Stimulated activated CD4-positive, alpha-beta T cell treated with anti-CD3 and anti-CD28 coated beads, Interleukin-2, amount 100 ng/mL, for 48 hours (primary cell): Measurements from ENCODE around the gene THOP1.

Experiments
- DNase-seq, 2 donors: peaks; one replicate each; pipeline ENCODE4 v3.0.0-alpha.2; 2020

The THOP1 gene

DNA sequence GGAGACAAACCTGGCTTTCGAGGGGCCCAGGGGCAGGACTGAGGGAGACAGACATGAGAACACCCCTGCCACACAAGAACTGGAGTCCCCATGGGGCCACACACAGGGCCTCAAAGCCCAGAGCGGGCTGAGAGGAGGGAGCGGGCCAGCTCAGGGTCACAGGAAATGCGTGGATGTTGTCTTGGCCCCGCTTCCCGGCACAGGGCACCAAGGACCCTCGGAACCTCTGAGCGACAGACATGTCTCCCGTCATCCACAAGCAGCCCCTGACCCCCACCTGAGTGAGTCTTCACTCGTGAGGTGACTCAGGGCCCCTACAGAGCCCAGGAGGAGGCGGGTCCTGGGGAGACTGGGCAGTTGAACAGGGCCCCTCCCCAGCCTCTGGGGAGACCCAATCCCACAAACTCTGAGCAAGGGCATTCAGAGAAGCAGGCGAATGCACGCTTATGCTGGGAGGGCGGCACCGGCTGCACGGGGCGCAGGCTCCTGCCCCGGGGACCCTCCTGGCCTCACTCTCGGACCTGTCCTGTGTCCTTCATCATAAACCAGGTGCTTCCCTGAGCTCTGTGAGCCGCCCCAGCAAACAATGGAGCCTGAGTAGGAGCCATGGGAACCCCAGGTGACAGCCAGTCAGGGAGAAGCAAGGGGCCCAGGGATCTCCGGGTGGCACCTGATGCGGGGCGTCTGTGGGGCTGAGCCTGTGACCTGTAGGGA lies 22.4 kb upstream of the THOP1 start:
- no peak for DNase-seq

DNA sequence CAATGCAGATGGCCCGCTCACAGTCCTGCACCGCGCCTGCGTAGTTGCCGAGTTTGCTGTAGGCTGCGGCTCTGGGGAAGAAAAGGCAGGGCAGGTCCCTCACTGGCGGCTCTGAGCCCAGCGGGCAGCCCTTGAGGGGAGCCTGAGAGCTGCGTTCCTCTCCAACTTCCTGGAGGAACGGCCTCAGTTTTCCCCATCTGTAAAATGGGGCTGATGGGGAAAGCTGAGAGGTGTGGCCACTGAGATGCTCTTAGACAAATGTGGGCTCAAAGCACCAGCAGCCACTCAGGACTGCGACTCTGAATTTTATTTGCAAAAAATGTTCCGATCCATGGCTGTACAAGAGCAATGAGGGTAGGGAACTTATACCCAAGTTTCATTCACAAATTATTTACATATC lies 21.6 kb upstream of the THOP1 start:
- DNase-seq = no peak

DNA sequence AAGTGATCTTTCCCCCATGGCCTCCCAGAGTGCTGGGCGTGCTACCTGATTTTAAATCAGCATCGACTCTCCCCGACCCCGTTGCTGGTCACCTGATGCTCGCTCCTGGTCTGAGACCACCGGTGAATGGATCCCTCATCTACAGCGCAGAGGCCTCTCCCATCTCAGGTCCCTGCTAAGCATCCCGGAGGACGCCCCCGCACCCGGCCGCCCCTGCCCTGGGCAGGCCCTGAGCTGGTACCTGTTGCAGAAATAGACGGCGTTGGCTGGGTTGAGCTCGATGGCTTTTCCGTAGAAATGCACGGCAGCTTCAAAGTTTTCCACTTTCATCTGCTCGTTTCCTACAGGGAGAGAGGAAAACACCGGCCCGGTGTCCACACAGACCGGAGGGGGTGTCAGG lies 20.4 kb upstream of the THOP1 start:
- no peak for DNase-seq

DNA sequence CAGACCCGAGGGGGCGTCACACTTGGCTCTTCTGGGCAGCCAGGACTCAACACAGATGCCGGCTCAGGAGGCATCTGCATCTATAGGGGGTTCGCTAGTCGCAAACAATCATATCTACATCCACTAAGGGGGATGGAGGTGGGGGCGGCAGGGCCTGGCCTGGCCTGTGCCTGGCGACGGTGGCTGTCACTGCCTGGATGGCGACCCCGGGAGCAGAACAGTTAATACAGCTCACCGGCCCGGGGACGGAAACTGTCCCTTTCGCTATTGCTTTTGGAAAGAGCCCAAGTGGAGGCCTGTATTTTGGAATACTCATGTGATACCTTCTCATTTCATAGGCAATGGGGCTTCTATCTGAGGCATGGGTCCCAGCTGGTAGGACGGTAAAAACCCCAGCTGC lies 19.9 kb upstream of the THOP1 start:
- DNase-seq = no peak

DNA sequence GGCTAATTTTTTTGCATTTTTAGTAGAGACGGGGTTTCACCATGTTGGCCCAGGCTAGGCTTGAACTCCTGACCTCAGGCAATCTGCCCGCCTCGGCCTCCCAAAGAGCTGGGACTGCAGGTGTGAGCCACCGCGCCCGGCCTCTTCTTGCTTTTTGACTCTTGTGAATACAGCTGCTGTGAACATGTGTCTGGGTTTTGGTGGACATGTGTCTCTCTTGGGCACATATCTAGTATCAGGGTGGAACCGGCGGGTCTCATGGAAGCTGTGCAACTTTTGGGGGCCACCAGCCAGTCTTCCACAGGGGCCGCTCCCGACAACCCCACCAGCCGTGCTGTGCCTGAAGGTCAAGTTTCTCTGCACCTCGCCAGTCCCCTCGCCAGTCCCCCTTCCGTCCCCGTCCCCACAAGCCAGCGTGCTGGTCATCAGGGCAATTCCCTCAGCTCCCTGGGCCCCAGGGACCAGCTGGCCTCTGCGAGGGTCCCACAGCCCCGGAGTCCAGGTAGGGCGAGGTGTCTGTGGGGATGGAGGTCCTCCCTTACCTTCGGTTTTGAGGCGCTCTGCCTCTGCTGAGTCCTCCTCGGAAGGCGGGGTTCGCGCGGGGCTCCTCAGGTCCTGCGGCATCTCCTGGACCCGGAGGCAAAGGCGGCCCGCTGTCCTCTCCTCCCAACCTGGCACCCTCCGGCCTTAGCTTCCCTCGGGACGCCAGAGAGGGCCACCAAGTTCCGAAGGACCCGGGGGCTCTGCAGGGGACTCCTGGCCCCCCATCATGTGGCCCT lies 18.5 kb upstream of the THOP1 start:
- no peak for DNase-seq

DNA sequence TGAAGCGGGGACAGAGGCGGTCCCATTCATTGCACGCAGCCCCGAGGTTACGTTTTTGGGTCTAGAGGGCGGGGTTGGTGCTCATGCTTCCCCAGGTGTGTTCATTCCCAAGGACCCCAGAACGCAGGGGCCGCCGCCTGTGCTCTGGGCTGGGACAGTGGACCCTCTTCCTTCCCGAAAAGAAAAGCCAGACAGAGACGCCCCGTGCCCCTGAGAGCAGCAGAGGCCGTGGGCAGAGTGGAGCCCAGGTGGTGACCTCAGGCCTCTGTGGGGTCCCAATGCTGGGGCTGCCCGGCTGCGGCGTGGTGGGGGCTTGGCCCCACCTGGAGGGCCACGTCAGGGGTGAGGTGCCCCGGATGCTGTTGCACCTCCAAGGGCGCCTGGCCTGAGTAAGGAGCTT lies 17.6 kb upstream of the THOP1 start:
- no peak for DNase-seq

DNA sequence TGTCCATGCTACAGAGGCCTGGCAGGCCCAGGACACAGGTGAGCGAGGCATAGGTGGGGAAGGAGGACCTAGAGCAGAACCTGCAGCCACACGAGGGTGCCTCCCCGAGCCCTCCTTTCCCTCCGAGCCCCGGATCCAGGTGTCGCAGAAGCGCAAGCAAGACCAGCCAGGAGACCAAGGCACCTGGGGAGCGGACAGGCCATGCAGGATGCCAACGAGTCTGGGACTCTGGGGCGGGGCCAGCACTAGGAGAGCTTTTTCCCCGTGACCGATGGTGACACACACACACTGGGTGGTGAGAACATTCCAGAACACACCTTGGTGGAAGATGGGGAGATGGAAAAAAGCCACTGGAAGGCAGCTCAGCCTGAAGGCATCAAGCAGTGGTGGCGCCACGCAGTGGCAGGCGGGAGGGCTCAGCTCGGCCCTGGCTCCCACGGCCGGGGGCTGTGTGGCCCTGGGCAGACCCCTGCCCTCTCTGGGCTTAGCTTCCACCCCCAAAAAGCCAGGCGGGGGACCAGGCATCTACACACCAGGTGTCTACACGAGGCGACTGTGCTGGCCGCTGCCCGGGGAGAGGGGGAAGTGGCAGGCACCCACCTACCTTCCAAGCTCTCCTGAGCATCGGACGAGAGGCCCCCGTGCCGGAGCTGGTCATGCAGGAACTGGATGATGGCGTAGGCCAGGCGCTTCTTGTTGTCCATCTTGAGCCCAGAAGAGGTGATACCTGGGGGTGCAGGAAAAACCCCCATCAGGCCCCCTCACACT lies 16.8 kb upstream of the THOP1 start:
- no peak for DNase-seq

DNA sequence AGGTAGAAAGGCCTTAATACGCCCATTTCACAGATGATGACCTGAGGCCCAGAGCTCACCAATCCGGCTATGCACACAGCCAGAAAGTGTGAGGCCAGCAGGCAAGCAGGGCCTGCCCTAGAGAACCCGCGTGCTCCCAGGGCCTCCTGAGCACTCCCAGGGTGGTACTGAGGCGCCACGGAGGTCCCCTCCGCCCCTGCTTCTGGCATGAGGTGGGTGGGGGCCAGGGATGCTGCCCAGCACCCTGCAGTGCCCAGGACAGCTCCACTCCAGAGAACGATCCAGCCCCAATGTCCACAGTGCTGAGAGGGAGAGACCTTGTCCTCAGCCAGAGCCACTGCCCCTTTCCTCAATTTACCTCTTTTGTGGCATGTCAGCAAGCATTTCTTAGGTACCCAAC lies 16.1 kb upstream of the THOP1 start:
- no peak for DNase-seq

DNA sequence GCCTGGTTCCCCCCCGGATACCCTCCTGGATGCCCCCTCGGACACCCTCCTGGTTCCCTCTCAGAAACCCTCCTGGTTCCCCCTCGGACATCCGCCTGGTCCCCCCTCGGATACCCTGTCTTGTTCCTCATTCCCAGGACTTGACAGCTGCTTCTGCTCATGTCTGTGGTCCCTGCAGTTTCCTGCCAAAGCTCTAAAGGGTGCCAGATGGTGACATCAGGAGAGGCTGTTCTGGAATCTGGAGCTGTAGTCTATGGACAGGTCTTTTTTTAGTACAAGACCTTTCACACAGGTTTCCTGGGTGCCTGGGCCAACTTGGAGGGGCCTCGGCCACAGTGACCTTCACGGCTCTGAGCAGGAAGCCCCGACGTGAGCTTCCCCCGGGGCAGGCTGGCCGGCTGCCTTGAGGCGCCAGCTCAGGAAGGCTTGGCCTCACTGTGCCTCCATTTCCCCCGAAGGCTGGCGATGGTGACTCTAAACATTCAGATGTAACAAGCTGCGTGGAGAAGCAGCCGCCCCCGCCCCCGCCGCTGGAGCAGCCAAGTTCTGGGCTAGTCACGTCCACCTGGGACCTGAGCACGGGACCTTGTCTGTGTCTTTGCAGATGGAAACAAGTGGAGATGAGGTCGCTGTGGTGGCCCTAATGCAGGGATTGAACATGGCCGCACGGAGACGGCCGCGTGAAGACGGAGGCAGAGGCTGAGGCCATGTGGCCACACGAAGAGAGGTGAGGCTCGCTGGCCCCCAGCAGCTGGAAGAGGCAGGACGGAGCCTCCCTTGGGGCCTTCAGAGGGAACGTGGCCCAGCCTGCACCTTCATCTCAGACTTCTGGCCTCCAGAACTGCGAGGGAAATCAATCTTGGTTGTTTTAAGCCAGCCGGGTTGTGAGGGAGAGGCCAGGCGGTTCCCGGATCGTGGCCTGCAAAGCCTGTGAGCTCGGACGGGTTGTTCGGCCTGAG lies 15.0 kb upstream of the THOP1 start:
- no peak for DNase-seq

DNA sequence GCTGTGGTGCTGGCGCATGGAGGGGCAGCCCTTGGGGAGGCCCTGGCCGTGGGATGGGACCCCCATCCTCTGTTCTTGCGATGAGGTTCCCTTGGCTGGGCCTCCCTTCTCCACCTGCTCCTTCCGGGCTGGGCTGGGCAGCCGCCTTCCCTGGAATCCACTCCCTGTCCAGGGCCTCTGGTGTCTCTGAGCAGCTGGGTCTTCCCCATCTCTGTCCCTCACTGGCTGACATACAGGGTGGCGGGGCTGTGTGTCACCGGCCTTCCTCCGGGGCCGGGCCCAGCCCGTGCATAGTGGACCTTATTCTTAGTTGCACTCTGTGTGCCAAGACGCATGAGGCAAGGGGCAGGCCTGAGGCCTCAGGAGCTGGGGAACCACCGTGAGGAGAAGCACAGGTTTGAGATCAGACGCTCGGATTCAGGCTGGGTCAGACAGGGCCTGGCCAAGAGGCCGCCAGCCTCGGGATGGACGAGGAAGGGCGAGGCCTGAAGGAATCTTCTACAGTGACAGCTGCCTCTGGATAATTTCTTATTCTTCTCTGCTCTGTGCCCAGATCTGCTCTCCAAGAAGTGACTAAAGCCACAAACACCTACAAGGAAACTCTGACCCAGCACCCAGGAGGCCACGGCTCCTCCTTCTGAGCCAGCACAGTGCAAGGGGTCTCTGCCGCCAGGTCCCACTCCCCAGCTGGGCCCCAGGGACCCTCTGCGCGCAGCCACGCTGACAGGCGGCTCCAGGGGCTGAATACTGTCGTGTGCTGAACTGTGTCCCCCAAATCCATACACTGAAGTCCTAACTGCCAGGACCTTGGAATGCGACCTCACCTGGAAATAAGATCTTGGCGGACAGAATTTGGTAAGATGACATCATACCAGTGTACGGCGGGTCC lies 13.3 kb upstream of the THOP1 start:
- DNase-seq = no peak

DNA sequence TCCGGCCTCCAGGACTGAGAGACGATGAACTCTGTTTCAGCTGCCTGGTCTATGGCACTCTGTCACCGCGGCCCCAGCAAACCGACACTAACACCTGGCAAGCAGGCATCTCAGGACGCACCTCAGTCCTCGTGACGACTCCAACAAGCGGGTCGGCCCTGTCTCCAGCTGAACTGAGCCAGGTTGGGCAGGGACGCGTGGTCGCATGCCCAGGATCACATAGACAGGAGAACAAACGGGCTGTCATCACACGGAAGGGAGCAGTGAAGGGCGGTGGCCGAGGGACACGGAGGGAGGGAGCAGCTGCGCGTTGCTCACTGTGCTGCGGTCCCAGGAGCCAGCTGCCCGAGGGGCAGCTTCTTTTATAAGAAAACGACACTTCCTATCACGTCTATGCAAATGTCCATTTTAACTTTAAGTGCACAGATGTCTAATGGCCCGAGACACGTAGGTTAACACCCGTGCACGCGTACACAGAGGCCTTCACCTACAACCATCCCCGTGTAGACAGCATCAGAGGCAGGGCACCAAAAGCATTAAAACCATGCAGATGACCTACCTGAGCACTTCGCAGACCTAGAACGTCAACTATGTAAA lies 11.1 kb upstream of the THOP1 start:
- no peak for DNase-seq

DNA sequence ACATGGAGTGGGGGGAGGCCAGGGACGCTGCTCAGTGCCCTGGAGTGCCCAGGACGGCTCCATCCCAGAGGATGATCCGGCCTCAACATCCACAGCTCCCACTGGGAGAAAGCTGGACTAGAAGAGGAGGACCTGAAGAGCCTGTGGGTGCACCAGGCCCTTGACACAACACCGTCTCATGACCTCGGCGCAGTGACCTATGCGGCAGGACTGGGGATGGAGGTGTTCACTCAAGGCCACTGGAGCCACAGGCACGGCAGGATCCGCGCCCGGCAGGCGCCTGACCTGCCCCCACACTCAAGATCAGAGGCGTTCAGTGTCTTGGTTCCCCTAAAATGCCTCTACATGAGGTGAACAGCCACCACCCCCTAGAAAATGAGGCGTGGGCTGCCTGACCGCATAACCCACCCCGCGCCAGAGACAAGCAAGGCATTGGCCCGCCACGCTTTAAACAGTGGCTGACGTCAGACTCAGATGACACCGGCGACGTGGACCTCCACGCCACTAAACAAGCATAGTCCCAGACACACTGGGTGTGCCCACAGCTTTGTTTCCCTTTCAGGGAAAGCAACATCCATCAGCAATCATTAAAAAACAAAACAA lies 10.2 kb upstream of the THOP1 start:
- no peak for DNase-seq

DNA sequence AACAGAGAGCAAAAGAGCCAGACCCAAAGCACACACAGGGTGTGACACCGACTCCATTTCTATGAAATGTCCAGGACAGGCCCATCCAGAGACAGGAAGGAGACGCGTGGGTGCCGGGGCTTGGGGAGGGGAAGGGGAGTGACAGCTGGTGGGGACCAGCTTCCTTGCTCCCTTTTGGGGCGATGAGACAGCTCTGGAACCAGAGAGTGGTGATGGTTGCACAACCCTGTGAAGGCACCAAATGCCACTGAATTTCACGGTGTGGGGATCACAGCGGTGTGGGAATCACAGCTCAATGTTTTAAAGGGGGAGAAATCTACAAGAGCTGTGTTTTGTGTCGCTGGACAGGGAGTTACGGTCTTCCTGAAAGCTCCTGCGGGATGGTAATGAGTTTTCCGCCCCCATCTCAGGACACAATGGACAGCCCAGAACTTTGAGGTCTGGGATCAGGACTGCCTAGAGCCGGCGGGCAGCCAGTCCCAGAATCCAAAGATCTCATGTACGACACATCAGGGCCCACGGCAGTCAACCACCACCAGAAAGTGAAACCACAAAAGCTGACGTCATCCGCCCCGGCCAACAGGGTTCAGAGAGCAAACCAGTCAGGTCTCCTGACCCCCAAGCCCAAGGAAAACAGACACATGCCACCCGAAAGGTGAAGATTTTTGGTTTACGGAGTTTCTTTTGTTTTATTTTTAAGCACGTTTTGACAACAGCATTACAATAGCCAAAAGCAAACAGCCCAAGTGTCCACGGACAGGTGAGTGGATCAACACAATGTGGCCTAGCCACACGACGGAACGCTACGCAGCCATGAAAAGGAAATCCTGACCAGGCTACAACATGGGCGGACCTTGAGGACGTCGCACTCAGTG lies 9.5 kb upstream of the THOP1 start:
- DNase-seq = peak; percentile 61 to 68

DNA sequence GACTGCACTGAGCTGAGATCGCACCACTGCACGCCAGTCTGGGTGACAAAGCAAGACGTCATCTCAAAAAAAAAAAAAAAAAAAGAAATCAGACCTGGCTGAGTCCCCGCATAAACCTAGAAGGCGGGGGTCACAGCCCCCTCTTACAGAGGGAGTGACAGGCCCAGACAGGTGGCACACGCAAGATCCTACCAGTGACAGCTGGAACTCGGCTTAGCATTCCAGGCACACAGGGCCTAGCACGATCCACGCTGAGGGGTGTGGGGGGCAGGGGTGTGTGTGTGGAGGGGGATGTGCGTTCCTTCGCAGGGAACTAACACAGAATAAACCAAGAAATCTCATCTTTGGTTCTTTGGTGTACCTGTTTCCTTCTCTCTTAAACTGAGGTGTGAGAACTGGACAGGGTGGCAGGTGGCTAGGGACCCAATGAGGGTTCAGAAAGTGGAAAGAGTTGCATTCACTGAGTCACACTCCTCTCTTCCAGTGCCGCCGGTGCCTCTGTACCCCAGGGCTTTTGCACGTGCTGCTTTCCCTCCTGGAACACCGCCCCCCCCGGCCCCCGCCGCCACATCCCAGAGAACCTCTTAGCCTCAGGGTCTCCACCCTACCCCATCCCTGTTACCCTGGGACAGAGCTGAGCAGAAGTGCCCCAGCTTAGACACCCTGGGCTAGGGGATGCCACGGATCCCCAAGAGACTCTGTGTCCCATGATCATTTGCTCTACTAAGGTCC lies 7.2 kb upstream of the THOP1 start:
- no peak for DNase-seq

DNA sequence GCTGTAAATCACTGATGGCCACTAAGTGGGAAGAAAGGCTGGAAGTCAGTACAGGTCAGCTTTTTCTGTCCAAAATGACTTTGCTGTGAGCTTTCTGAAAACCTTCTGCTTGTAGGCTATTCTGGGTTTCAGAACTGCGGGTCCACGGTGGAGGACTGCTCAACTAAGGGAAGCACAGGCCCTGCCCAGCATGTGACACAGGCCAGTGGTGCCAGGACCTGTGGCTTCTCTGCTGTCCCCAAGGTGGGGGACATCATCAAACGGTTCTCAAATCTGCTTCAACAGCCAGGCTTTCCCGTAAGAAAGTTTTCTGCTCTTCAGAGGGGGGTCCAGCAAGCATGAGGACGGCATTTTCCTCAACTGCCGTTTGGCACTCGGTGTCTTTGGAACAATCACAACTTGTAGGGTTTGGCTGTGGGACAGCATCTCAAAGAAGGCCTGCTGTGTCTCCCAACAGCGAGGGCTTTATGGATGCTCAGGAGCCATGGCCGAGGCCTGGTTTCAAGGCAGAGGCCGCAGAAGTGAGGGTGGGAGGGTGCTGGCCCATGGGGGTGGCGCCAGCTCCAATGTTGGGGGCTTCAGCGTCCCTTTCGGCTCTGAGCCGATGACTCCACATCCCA lies 6.1 kb upstream of the THOP1 start:
- no peak for DNase-seq

DNA sequence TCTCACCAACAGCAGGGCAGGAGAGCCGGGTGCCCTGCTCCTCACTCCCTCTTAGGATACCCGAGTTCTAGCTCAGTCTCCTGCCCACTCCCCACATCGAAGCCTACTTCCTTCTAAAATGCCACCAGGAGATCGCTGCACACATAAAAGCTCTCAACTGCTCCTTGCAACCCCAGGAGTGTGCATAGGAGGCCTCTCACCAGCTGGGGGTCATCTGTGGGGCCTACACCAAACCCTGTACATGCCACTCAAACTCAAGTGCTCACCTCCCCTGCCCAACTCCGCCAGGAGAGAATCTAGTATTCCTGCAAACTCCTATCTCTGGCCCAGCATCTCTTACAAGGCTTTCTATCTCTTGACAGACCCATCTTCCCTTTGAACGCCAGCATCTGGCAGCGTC lies 5.0 kb upstream of the THOP1 start:
- DNase-seq = no peak

DNA sequence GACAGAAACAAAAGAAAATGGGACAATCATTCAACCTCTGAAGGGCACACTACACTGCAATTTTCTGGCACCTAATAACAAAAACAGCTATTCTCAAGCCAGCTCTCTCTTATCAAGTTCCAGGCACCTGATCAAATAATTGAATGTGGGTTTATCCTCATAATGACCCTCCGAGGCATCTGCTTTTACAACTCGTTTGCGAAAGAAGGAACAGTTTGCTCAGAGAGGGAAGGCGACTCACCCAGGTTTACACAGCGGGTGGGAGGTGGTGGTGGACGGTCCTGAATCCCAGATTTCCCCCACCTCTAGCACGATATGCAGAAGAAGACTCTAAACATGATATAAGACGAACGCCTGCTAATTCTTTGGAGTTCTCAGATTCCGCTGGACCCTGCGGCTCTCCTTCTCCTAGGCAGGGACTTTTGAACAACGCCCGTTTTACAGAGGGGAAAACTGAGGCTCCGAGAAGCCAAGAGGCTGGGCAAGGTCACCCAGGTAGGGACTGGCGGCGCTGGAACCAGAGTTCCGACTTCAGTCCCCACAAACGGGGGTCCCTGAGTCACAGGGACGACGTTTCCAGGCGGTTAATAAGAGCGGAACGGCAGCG lies 2.9 kb upstream of the THOP1 start:
- DNase-seq = no peak
